H1 (cell line): ENCODE data around the gene MIA3. TPM values are rescaled to one million over a fixed set of nuclear protein-coding genes. Genes with fewer than 3 reads are reported as not detected.
A peak's percentile ranks its signal among the peaks of the same experiment; 100 is the strongest.

ENCODE experiments used
- CHD2 ChIP-seq: IDR thresholded peaks from 2 replicates; pipeline ENCODE4 v1.6.1; 2012; ENCODE audit warnings: low read length, improper control_type of control experiment
- CHD7 ChIP-seq: fragments of 300-600 bp; sonication (generic); IDR thresholded peaks from 2 replicates; pipeline ENCODE4 v1.7.1; 2012; ENCODE audit warnings: low read length, moderate library complexity, mild to moderate bottlenecking, inconsistent platforms; ENCODE audit not compliant: insufficient replicate concordance
- HDAC2 ChIP-seq, 2 experiments: fragments of 300-600 bp in 1 of 2; sonication (generic) in 1 of 2; IDR thresholded peaks; 2 replicates each; pipeline ENCODE4 v1.6.1; 2011 to 2012; ENCODE audit warnings: low read depth in 2 of 2, low read length in 2 of 2, mild to moderate bottlenecking in 2 of 2, moderate library complexity in 2 of 2, borderline replicate concordance in 1 of 2, inconsistent platforms in 1 of 2
- KDM1A ChIP-seq: fragments of 200-600, 300-600 bp; sonication (generic); IDR thresholded peaks from 2 replicates; pipeline ENCODE4 v1.7.1; 2016; ENCODE audit warnings: mild to moderate bottlenecking, low read length, borderline replicate concordance
- NRF1 ChIP-seq: IDR thresholded peaks from 2 replicates; pipeline ENCODE4 v1.6.1; 2011; ENCODE audit warnings: mild to moderate bottlenecking, low read depth, low read length, improper control_type of control experiment
- SIRT6 ChIP-seq: IDR thresholded peaks from one replicate; pipeline ENCODE4 v1.7.1; 2012; ENCODE audit warnings: low read length, inconsistent platforms
- TAF1 ChIP-seq: IDR thresholded peaks from 2 replicates; pipeline ENCODE4 v1.6.1; 2011; ENCODE audit warnings: mild to moderate bottlenecking, low read depth, low read length
- TAF7 ChIP-seq: optimal IDR thresholded peaks from 2 replicates; pipeline ENCODE3; 2011; ENCODE audit warnings: low read depth, mild to moderate bottlenecking, inconsistent platforms, low read length, moderate library complexity, borderline replicate concordance
- polyA plus RNA-seq, 7 experiments: library from polyadenylated mRNA; depleted of rRNA in 3 of 7; stranded (reverse) in 5 of 7; unstranded in 2 of 7; fragments of >200 nt in 5 of 7; fragments of 200-250 nt in 2 of 7; gene quantifications; 1 replicate in 5 of 7; 2 replicates in 1 of 7; 4 replicates in 1 of 7; pipeline versions ENCODE4 v1.2.1 to v1.2.3, GENCODE V29; 2011 to 2013; ENCODE audit warnings: missing spikeins in 2 of 7, mixed read lengths in 2 of 7
- total RNA-seq: library from RNA; stranded (reverse); fragmentation: NEBNext Ultra II Directional; extraction: Animal tissue kit (Norgen Biotek cat#: 25700); gene quantifications from 2 replicates; pipeline ENCODE4 v1.2.1, GENCODE V29; 2021
- TF ChIP-seq, protein P1 (sequence below): IDR thresholded peaks from 2 replicates; pipeline ENCODE4 v1.6.1; 2012; ENCODE audit warnings: inconsistent platforms

Gene MIA3
- total and polyA plus RNA-seq, 2 of the 8 experiments (the other 6 are each of a cell fraction or from before 2014, with no cell fraction given): 69.0 to 105 TPM

DNA sequence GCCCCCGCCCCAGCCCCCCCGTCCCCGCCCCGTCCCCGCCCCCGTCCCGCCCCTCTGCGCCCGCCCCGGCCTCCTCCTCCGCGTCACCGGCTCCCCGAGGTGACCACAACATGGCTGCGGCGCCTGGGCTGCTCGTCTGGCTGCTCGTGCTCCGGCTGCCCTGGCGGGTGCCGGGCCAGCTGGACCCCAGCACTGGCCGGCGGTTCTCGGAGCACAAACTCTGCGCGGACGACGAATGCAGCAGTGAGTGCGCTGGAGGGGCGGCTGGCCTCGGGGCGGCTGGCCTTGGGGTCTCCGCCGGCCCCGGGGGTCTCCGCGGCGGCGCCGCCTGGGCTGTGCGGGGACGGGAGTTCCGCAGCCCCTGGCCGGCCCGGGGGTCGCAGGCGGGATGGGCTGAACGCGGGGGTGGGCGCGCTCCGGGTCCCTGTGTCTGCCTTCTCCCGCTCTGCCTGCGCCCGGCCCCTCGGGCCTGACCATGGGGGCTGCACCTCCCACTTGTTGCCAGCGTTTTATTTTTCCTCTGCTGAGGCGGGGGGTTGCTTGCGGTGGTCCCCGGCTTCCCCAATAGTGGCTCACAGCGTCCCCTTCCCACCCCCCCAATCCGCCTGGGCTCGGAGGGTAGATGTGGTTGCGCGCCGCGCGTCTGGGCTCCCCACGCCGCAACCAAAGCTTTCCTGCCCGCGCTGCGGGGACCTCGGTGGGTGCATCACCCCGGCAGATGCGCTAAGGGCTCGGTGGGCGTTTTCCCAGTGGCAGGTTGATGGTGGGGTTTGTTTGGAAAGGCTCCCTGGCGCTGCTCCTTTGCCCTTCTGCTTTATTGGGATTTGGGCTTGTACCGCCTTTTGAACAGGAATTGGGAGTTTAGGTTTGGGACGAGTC, at the start of gene MIA3 (continued):
- TF ChIP-seq, protein P1, sequence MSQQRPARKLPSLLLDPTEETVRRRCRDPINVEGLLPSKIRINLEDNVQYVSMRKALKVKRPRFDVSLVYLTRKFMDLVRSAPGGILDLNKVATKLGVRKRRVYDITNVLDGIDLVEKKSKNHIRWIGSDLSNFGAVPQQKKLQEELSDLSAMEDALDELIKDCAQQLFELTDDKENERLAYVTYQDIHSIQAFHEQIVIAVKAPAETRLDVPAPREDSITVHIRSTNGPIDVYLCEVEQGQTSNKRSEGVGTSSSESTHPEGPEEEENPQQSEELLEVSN: no peak
- TF ChIP-seq SIRT6 (no peak), CHD2 (no peak), HDAC2 (IDR thresholded peaks at IDR 0.05; ENCODE audit: borderline replicate concordance in 1 of 2, low read depth in 2 of 2, low read length in 2 of 2) (no peak), NRF1 (no peak), KDM1A (no peak), TAF7 (peak; percentile 94), TAF1 (peak; percentile 98), CHD7 (no peak)
